GM18870 (cell line): Measurements from ENCODE around the gene SERINC3.
"Not testable (repeated sequence)": the region's sequence is repeated elsewhere in the genome, so short reads cannot be mapped to it uniquely, and the experiment has no call there.

Experiments
- ATAC-seq: cut with Tn5 transposase; IDR thresholded peaks from one replicate; pipeline ENCODE4 v1.9.1; 2021; ENCODE audit warnings: moderate library complexity; ENCODE audit not compliant: unreplicated experiment

SERINC3 gene

DNA sequence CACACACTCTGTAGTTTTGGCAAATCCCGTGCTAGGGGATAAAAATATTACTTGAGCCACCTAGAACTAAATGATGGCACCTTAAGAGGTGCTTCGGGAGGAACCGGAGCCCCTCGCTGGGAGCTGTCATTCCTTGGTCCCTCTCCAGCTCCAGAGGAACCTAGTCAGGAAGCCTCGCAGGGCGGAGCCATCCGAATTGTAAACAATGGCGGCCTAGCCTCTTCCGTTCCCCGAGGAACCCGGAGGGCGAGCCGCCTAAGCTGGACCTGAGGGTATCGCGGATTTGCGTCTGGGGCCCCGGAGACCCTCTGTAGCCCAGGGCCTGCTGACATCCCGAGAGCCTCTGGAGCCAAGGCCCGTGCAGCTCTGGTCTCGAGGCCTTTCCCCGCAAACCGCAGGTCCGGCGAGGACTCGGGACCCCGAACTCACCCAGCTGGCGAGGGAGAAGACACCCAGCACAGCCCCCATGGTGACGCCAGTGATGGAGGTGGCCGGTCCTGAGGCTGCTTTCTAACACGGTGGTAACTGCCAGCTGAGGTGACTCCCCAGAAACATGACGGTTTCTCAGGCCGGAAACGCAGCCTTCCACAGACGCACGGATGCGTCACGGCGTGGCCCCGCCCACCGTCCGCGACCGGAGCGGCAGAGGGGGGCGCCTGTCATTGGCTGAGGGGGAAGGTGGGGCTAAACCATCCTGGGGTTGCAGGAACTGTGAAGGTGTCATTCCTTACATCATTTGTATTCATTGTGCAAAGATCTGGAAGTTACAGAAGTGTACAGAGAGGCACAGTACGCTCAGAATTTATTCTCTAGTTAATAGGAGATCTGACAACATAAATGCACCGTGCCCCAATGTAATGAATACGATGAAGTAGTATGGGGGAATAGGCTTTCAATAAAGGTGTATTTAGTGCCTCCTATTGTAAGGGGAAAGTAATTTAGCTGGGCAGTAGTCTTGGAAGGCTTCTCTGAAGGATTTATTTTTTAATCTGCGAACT lies at the start of gene SERINC3:
SERINC3 (minus strand) TSS at position 587 of the 998 bp plus-strand sequence; CDS start at position 468, 119 bp downstream.
- ATAC-seq = peak; percentile 68

DNA sequence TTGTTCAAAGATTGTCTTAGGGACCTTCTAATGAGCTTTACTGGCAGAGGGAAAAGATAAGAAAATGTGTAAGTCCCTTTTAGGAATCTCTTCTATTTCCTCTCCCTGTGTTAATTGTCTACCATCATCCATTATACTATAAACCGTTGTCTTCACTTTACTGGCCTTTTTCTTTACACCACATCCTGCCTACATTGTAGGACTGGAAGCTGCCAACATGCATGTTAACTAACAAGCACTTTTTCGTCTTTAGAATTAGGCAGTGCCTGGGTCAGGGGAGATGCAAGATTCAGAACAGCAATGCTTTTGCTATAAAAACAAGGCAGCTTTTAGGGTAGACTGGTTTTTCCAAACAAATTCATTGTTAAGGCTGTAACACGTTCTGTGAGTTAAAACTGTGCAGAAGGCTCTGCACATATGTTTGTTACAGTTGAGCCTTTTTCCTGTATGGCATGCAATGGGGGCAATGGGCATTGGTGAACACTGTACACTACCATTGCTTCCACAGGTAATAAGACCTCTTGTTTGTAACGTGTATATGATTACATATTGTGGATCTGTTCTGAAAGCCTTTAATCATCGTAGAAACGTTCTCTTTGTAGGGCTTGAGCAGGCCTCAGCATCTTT lies 49.6 kb upstream of the SERINC3 start:
- no peak for ATAC-seq

DNA sequence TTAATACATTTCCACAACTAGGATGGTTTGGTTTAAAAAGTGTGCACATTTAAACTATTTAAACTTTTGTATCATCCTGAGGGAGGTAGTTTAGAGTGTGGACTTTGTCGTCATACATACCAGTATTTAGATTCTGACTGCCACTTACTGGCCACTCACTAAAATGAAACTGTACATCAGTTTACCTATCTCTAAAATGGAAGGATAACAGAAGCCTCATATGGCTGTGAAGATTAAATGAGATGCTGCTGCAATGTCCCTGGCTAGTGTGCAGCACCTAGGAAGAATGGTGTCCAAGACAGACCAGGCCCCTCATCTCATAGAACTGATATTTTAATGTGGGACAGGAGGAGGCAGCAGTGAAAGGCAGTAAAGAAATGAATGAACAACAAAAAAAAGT lies 48.5 kb upstream of the SERINC3 start:
- ATAC-seq = no peak

DNA sequence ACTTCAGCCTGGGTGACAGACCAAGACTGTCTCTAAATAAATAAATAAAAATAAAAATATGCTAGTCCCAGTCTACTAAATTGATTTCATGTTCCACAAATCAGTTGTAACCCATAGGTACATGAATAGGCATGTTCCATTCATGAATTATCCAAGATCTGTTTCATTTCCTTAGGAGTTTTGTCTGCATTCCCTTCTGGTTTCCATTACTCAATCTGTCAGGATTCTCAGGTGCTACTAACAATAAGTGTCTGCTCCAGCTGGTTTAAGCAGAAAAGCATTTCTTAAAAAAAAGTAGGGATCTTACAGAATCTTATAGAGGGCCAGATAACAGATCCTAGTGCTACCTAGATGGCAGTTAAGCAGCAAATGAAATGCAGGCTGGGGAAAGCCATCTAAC lies 44.9 kb upstream of the SERINC3 start:
- no peak for ATAC-seq

DNA sequence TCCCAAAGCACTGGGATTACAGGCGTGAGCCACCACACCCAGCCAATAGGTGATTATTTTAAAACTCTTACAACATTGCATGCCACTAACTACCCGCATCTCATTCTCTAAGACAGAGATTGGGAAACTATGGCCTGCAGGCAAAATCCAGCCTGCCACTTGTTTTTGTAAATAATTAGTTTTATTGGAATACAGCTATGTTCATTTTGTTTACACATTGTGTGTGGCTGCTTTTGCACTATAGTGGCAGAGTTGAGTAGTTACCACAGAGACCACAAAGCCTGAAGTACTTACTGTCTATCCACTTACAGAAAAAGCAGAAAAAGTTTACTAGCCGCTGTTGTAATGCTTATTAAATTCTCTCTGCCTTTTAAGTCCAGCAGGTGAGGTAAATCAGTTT lies 44.1 kb upstream of the SERINC3 start:
- no peak for ATAC-seq

DNA sequence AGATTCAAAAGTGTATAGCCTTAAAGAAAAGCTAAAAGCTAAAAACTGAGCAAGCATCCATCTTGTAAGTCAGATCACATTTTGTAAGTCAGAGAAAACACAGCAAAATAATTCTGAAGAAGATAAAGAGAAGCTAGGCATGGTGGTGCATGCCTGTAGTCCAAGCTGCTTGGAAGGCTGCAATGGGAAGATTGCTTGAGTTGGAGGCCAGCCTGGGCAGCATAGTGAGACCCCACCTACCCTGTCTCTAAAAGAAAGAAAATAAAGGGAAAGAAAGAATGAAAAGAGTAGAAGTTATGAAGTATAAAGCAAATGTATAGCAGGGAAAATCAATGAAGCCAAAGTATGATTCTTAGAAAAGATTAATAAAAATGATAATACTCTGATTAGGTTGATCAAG lies 40.0 kb upstream of the SERINC3 start:
- ATAC-seq = no peak

DNA sequence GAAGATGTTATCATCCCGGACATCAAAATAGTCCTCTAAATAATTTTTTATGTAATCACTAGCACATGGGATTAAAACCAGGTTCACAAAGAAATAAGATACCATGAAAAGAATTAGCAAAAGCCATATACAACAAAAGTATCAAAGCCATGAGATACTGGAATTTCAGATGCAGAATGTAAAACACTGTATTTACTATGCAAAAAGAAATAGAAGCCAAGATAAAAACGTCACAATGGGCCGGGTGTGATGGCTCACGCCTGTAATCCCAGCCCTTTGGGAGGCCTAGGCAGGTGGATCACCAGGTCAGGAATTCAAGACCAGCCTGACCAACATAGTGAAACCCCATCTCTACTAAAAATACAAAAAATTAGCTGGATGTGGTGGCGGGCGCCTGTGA lies 38.9 kb upstream of the SERINC3 start:
- not testable (repeated sequence) for ATAC-seq

DNA sequence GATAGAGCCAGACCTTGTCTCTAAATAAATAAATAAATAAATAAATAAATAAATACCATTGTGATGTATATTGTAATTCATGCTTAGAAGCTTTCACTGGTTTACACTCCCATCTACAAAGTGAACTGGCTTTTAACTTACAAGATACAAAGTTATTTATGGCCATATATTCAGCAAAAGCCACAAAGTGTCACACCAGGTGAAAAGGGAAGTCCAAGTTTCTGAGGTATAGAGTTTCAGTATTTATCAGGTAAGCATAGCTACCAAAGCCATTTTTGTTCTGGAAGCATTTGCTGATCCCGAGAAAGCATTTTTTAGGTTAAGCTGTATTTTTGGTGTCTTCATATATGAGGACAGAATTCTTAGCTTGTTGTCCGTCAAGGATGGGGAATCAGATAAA lies 38.4 kb upstream of the SERINC3 start:
- no peak for ATAC-seq

DNA sequence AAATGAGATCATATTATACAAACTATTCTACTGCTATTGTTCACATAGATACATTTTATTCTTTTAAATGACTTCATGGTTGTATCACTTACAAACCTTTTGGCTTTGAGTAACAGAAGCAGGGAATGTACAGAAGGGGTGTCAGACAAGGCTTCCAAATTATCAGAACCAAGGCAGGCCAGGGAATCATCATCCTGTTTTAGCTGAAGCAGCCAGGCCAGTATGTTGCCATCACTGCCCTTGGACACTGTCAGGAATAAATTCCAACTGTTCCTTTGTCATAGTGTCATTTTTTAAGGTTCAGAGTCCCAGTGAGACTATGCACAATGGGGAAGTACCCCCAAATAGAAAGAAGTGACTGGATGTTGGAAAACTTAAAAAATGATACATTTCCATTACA lies 37.4 kb upstream of the SERINC3 start:
- no peak for ATAC-seq

DNA sequence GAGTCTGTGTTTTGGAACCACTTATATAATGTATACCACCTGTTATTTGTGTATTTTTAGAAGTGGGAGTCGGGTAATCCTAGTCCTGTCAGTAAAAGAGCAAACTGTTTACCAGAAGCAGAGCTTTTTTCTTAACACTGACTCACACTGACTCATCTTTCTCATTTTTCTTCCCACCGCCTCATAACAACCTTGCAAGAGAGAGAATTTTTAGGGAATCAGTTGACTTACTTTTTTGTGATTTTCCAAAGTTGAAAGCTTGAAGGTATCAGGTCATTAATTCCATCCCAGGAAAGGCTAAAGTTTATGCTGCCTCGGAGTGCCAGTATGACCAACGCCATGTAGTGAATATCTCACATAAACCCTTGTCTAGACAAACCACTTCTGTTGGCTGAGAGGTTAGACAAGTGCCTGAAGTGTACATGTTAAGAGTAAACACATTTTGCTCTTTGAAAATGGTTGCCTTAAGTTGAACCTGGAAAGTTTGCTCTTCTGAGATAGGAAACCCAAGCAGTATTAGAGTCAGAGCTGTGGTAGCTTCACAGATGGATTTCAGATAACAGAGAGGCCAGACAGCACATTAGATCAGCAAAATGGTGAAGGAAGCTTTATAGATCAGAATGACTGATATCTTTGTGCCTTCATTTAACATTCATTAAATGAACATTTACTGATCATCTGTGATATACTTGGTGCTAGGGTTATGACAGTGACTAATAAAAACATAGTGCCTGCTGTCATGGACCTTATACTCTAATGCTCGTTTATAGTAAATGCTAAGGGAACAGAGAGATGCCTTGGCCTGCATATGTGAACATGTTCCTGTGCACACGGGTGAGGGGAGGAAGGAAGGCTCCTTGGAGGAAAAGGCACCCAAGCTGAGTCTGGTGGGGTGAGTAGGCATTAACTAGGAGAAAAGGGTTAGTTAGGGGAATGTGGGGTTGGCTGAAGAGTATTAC lies 31.4 kb upstream of the SERINC3 start:
- ATAC-seq = no peak

DNA sequence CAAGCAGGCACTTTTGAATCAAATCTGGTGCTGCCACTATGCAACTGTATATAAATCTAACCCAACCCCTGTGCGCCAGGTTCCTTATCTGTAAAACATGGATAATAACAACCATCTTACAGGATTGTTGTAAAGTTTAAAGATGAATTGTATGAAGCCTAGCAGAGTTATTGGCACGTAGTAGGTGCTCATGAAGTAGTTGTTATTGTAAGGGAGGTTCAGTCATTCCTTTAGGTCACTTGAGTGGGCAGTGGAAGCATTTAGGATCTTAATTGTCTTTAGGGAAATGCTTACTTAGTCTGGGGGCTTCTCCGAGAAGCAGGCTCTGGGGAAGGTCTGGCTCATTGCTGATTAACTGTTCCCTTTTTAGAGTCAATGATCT lies 30.7 kb upstream of the SERINC3 start:
- ATAC-seq = no peak

DNA sequence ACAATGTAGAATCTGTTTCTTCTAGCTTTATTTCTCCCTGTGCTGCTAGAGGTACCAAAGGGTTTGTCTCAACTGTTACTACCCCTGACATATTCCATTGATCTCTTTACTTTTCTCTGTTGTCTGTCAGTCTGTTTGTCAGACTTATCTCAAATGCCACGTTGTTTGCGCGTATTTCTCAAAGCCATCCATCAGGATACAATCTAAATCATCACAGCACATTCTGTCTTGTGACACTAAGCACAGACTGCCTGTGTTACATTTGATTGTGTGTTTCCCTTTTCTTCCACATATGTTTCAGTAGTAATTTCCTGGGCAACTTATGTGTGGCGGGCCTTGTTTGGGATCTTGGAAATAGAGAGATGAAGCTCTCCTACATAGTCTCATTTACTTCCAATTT lies 30.2 kb upstream of the SERINC3 start:
- ATAC-seq = no peak

DNA sequence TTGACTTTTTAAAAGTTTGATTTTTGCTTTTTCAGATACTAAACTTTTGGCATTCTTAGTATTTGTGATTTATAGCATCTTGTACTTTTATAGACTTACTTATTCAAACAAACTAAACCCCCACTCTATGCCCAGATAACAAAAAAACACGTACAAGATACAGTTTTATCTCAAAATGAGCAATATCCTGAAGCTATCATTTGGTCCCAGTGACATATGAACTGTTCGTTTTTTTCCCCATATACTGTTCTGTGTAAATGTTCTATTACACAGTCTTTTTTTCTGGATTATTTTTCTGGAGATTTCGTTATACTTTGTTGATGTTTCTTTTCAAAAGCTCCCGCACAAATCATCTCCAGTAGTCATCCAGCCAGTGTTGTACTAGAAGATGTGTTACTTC lies 27.3 kb upstream of the SERINC3 start:
- ATAC-seq = no peak

DNA sequence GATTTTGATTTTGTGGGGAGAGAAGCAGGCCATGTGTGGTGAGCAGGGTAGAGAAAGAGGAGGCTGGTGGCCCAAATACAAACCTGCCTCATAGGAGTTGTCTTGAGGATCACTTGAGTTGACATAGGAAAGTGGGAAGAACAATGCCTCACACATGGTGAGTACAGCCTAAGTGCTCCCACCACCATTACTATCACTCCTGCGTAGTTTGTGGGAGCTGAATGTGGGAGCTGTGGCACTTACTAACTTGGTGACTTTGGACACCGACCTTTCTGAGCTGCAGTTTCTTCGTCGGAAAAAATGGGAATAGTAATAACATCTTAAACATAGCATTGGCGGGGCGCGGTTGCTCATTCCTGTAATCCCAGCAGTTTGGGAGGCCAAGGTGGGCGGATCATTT lies 25.5 kb upstream of the SERINC3 start:
- ATAC-seq = no peak

DNA sequence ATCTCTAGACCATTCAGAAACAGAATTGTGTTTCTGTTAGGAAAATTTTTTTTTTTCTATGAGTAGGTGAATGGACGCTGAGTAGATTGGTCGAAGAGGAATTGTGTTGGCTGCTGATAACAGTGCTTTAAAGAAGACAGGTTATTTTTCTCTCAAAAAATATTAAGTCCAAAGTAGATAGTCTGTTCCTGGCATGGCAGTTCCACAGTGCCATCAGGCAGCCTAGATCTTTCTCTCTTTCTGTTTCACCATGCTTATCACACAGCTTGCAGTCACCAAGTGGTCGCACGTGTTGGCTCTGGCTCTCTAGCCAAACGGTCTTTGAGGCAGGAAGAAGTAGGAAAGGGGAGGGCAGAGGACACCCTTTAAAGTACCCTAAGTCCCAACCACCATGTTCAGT lies 22.4 kb upstream of the SERINC3 start:
- ATAC-seq = no peak

DNA sequence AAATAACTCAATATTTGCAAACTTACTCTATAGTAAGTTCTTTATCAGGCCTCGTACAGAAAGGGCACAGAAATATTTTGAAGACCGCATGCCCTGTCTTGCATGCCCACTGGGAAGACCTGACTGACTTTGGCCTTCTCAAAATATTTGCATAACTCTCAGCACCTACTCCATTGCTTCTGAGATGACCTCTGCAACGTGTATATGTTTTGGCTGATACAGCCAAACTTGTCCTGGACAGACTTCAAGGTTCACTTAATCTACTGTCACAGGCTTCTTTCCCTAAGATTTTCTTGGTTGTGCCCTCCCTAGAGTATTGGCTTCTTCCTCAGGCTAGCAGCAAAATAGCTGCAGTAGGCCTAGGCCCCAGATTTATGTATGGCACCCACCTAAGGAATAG lies 21.5 kb upstream of the SERINC3 start:
- no peak for ATAC-seq

DNA sequence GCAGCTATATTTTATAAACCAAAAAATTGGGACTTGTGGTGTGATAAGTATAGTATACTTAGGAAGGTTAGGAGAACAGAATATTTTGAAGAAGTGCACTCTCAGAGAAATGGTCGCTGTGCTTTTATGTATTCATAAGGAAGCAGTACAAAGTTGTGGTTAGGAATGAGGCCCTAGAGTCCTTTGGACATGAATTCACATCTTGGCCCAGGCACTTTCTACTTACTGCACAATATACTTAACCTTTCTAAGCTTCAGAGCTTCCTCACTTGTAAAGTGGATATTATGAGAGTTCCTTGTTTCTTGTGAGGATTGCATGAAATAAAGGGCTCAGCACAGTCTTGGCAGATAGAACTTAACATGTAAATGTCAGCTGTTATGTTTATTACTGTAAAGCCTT lies 21.0 kb upstream of the SERINC3 start:
- ATAC-seq = no peak

DNA sequence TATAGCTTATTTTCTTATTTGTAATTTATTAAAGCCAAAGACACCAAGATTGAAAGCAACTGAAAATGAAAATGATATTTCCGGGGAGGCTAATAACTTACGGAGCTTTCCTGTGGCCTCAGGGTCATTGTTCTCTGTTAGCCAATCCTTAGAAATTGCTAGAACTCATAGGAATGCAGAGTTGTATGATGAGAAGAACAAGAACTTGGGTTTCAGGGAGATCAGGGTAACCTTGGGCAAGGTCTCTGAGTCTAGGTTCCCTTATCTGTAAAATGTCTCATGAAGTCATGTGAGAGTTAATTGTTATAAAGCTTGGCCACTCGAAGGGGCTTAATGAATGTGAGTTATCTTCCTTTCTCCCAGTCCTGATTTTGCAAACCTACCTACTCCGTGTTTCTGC lies 20.1 kb upstream of the SERINC3 start:
- no peak for ATAC-seq

DNA sequence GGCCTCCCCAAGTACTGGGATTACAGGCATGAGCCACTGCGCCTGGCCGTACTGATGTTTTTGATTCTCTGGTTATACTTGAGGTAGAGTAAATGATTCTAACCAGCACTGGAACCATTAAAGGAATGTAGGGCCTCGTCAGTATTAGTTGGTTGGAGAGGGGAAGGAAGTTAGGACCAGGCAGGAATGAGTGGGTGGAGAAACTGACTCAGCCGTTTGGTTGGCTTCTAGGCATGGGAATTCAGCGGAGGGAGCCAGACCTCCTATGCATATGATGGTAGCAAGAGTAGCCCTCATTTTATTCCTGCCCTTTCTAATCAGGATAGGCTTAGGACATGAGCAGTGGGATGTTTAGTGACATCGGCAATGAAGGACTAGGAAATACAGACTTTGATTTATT lies 19.0 kb upstream of the SERINC3 start:
- ATAC-seq = no peak

DNA sequence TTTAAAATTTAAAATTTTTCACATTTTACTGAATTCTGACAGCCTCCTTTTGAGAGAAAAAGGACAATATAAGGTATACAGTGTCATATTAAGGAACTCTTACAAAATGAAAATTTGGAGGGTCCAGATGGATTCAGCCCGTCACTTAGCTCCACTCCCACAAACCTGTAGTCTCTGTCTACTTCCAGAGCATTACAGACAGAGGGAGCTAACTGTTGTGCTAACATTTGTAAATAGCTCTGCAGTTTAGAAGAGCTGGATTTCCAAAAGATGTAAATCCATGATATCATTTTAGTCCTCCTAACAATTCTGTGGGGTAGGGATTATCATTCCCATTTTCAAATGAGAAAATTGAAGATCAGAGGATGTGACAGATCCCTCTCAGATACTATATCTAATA lies 16.1 kb upstream of the SERINC3 start:
- ATAC-seq = no peak

DNA sequence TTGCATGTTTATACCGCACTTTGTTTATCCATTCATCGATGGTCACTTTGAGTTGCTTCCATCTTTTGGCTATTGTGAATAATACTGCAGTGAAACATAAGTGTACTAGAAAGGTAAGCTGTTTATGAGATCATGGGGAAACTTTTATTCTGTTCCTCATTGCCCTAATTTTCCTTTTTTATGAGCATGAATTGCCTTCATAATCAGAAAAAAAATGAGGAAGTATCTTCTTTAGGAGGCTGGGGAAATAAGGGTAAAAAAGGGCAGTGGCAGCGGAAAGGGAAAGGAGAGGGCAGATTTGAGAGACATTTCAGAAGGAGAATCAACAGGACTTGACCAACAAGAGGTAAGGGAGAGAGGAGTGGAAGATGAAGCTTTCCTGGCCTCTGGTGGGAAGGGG lies 14.3 kb upstream of the SERINC3 start:
- no peak for ATAC-seq
